ENCODE data around the gene DOCK6.
A peak's percentile ranks its signal among the peaks of the same experiment; 100 is the strongest.

DOCK6 gene

DNA sequence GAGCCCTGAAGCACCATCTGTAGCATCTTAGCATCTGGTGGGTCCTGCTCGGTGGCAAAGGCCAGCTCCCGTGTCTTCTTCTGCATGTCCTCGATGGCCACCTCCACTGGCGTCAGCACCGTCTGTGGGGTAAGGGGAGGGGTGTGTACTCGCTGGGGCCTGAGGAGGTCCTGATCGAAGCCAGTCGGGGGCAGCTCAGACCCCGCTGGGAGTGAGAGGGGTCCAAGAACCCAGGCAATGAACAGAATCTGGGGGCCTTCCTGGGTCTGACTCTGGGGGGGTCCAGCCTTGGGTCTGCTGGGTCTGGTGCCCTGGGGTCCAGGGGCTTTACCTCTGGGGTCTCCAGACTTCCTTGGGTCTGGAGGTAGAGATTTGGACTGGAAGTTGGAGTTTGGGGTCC, 61.4 kb downstream of the DOCK6 start:
- no peak for TF ChIP-seq Cebpa-rat (IDR thresholded peaks at IDR 0.05)
- H3K9me3 ChIP-seq (replicated peaks in 1 of 11): no peaks in the 10 kb centered on the region
- no peak overlapping the region for H3K9ac ChIP-seq
- peaks cover 0 to 9% (median 0%) of the 10 kb centered on the region in 11 experiments; a peak in 2 of 22 replicates for H4K20me1 ChIP-seq
- H3K4me1 ChIP-seq: peaks cover 46 to 74% (median 58%) of the 10 kb centered on the region in 10 experiments
- no peak overlapping the region for H3K4me2 ChIP-seq
- peaks cover 0 to 3% (median 0%) of the 10 kb centered on the region in 11 experiments; a peak in 1 of 22 replicates for H3K27me3 ChIP-seq
- H3K4me3 ChIP-seq: no peak overlapping the region
- H3K36me3 ChIP-seq: no peaks in the 10 kb centered on the region
- H3K27ac ChIP-seq: no peak overlapping the region

DNA sequence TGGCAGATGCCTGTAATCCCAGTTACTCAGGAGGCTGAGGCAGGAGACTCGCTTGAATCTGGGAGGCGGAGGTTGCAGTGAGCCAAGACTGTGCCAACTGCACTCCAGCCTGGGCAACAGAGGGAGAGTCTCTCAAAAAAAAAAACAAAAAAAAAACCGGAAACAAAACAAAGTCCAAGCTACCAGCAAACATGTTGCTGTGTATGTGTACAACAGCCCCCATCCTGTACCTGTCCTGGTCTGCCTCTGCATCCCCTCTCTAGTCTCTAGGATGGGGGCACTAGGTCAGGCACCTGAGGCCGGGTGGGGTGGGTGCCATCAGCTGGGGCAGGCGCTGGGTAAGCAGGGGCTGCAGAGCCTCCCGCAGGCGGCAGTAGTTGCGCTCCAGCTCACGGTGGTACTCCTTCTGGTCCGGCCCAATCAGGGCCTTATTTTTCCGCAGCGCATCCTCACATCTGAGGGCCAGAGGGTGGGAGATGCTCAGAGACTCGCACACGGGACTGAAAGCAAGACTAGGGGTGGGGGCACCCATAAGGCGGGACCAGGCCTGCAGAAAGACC, 62.2 kb downstream of the DOCK6 start:
- Histone ChIP-seq H3K36me3 (no peaks in the 10 kb centered on the region; a peak in 1 of 22 replicates), H3K27ac (no peak overlapping the region)

DNA sequence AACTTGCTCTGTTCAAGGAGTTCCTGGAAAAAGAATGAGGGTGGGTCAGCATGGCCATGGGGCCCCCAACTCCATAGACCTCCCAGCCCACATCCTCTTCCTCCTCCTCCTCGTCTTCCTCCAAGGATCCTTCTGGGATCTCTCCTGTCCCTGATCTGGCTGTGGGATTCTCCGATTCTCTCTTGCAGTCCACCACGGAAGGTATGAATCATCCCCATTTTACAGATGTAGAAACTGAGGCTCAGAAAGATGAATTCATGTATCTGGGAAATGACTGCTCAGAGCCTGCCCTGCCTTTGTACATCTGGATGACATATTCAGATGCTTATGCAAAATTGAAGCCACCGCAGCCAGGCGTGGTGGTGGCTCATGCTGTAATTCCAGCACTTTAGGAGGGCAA, 62.8 kb downstream of the DOCK6 start:
- Histone ChIP-seq H3K27ac (no peak overlapping the region), H3K4me3 (no peak overlapping the region), H3K36me3 (no peaks in the 10 kb centered on the region; a peak in 1 of 22 replicates), H3K4me1 (peaks cover 44 to 74% (median 60%) of the 10 kb centered on the region in 10 experiments), H3K27me3 (no peaks in the 10 kb centered on the region), H3K9ac (no peak overlapping the region; a peak in 1 of 22 replicates), H4K20me1 (peaks cover 0 to 5% (median 0%) of the 10 kb centered on the region in 11 experiments; a peak in 2 of 22 replicates), H3K4me2 (peak overlapping the region in 6 of 11 experiments; percentile 1 to 55 (median 27); a peak in 5 of 22 replicates), H3K9me3 (replicated peaks in 1 of 11) (no peaks in the 10 kb centered on the region)
- TF ChIP-seq Cebpa-rat (IDR thresholded peaks at IDR 0.05): no peak

More for the DNA sequence above, 62.2 kb downstream of the DOCK6 start:
- TF ChIP-seq Cebpa-rat (IDR thresholded peaks at IDR 0.05): no peak
- no peaks in the 10 kb centered on the region for H3K27me3 ChIP-seq
- peaks cover 0 to 9% (median 0%) of the 10 kb centered on the region in 11 experiments; a peak in 2 of 22 replicates for H4K20me1 ChIP-seq
- peaks cover 44 to 74% (median 60%) of the 10 kb centered on the region in 10 experiments for H3K4me1 ChIP-seq
- H3K4me2 ChIP-seq: no peak overlapping the region
- H3K9me3 ChIP-seq (replicated peaks in 1 of 11): no peaks in the 10 kb centered on the region
- H3K9ac ChIP-seq: no peak overlapping the region
- H3K4me3 ChIP-seq: no peak overlapping the region

DNA sequence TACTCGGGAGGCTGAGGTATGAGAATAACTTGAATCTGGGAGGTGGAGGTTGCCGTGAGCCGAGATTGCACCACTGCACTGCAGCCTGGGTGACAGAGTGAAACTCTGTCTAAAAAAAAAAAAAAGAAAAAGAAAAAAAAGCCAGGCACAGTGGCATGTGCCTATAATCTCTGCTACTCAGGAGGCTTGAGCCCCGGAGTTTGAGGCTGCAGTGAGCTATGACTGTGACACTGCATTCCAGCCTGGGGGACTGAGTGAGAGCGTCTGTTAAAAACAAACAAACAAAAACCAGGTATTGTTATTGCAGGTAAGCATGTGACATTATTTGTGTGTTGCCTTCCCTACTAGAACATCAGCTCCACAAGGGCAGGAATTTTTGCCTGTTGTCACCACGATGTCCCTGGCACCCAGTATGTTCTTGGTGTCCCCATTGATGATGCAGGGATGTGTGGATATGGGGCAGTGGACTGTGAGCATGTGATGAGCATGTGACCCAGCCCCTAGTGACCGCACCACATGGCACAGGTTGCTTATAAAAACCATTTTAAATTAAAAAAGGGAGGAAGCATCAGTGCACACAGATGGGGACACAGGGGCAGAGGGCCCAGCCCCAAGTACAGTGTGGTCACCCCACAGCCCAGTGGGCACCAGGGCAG, 63.4 kb downstream of the DOCK6 start:
- Histone ChIP-seq H3K9me3 (replicated peaks in 1 of 11) (no peaks in the 10 kb centered on the region), H4K20me1 (no peaks in the 10 kb centered on the region), H3K4me2 (peak overlapping the region in 8 of 11 experiments; percentile 1 to 96 (median 27); a peak in 9 of 22 replicates), H3K27ac (no peak overlapping the region), H3K4me3 (no peak overlapping the region), H3K27me3 (no peaks in the 10 kb centered on the region), H3K4me1 (peaks cover 44 to 74% (median 60%) of the 10 kb centered on the region in 10 experiments), H3K9ac (peak overlapping the region in 2 of 11 experiments; percentile 2 to 15; a peak in 2 of 22 replicates), H3K36me3 (peaks cover 0 to 6% (median 2%) of the 10 kb centered on the region in 11 experiments; a peak in 14 of 22 replicates)
- no peak for TF ChIP-seq Cebpa-rat (IDR thresholded peaks at IDR 0.05)

DNA sequence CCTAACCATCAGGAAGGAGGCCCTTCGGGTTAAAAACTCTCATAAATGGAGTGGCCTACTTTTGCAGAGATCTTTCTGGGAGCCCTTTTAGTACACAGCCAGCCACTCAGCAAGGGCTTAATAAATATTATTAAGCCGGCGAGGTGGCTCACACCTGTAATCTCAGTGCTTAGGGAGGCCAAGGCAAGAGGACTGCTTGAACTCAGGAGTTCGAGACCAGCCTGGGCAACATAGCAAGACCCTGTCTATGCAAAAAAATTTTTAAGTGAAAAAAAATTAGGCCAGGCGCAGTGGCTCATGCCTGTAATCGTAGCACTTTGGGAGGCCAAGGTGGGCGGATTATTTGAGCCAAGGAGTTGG, 64.2 kb downstream of the DOCK6 start:
- Histone ChIP-seq H4K20me1 (no peaks in the 10 kb centered on the region), H3K4me1 (peaks cover 44 to 74% (median 61%) of the 10 kb centered on the region in 10 experiments), H3K36me3 (peaks cover 7 to 13% (median 9%) of the 10 kb centered on the region in 11 experiments; a peak in 21 of 22 replicates), H3K4me3 (peak overlapping the region in 9 of 10 experiments; percentile 63 to 81 (median 76); a peak in 11 of 20 replicates), H3K9ac (peak overlapping the region in 7 of 11 experiments; percentile 81 to 86 (median 82); a peak in 10 of 22 replicates), H3K4me2 (peak overlapping the region; percentile 55 to 99 (median 96)), H3K27ac (peak overlapping the region in 7 of 11 experiments; percentile 12 to 81 (median 76); a peak in 6 of 22 replicates), H3K27me3 (no peaks in the 10 kb centered on the region), H3K9me3 (replicated peaks in 1 of 11) (no peaks in the 10 kb centered on the region)
- TF ChIP-seq Cebpa-rat (IDR thresholded peaks at IDR 0.05): no peak

DNA sequence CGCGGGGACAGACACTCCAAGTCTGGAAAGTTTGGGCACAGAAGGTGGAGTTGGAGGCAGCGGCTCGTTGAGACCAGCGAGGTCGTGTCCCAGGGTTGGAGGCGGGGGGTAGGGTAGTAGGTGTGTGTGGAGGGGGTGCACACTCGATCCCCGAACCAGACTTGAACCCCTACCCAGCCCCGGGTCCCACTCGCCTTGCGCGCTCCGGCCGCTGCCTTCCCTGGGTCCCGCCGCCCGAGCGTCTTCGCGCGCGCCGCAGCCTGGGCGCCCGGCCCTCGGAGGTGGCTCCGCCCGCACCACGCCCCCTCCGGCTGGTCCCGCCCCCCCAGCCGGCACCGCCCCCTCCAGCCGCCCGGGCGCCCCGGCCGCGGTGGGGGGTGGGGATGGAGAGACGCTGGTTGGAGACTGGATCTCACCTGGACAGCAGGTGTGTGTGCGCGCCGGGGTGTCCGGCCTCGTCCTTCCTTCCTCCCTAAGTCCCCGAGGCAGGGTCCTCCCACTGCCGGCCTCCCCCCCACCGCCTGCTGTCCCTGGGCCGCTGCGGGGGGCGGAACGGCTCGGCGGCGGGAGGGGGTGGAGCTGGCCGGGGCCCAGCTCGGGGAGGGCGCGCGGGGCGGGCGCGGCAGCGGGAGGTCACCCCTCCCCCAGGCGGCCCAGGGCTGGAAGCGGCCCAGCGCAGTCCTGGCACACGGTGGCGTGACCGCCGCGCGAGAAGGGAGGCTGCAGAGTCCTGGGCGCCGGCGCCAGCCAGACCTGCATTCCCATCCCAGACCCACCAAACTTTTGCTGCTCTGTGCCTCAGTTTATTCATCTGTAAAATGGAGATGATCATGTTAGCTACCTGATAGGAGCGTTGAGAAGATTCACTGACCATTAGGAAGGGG, 64.8 kb downstream of the DOCK6 start, which contains the start of gene KANK2:
Gene KANK2, minus strand, starts transcription at position 255 of the 884 bp plus-strand sequence. CDS start 3,034 bp downstream, outside the sequence.
- TF ChIP-seq Cebpa-rat (IDR thresholded peaks at IDR 0.05): no peak
- H3K27ac ChIP-seq: peak within 1 kb of the TSS in 10 of 11 experiments; percentile 60 to 81 (median 74); a peak in 20 of 22 replicates

DNA sequence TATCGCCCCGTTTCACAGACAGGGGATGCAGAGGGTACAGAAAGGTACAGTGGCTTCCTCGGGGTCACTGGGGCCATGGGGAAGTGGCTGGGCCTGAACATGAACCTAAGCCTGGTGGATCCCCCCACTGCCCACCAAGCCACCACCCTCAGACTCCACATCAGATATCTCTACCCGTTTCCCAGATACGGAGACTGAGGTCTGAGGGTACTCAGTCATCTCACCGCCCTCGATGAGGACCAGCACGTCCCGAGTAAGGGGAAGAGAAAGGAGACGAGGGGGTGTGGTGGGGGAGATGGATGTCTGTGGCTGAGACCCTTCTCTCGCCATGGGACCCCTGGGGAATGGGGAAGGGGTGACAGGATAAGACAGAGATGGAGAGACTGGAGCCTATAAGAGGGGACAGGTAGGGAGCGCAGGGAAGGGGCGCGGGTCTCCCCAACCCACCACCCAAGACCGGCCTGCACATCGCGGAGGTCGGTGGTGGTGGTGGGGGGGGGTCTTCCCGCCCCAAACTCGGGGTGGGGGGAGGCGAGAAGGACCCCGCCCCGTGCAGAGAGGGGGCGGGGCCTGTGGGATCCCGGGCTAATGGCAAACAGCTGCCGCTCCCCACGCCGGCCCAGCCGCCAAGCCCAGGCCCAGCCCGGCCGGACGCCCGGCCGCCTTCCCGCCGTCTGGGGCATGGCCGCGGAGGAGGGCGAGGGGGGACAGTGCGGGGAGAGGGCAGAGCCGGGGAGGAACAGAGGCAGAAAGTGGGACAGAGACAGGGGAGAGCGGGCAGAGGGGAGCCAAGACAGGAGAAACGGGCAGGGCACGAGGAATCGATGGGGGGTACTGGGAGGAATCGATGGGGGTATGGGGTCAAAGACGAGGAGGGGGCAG, 65.7 kb downstream of the DOCK6 start:
- Histone ChIP-seq H3K9ac (peak overlapping the region; percentile 76 to 86 (median 82)), H3K27ac (peak overlapping the region in 10 of 11 experiments; percentile 60 to 81 (median 74); a peak in 19 of 22 replicates), H4K20me1 (no peaks in the 10 kb centered on the region; a peak in 1 of 22 replicates), H3K4me3 (peak overlapping the region; percentile 63 to 81 (median 76)), H3K4me1 (peaks cover 52 to 79% (median 66%) of the 10 kb centered on the region in 10 experiments), H3K27me3 (no peaks in the 10 kb centered on the region), H3K36me3 (peaks cover 11 to 26% (median 16%) of the 10 kb centered on the region in 11 experiments; a peak in 21 of 22 replicates), H3K4me2 (peak overlapping the region; percentile 92 to 99 (median 96)), H3K9me3 (replicated peaks in 1 of 11) (peaks cover 0 to 6% (median 0%) of the 10 kb centered on the region in 11 experiments; a peak in 4 of 22 replicates)
- no peak for TF ChIP-seq Cebpa-rat (IDR thresholded peaks at IDR 0.05)

More for the DNA sequence above, 64.8 kb downstream of the DOCK6 start, which contains the start of gene KANK2:
- no peaks in the 10 kb centered on the region; a peak in 1 of 22 replicates for H4K20me1 ChIP-seq
- H3K36me3 ChIP-seq: peaks cover 11 to 18% (median 15%) of the 10 kb centered on the region in 11 experiments; a peak in 21 of 22 replicates
- H3K27me3 ChIP-seq: no peaks in the 10 kb centered on the region
- H3K4me2 ChIP-seq: peak within 1 kb of the TSS; percentile 92 to 99 (median 96)
- H3K9me3 ChIP-seq (replicated peaks in 1 of 11): no peaks in the 10 kb centered on the region
- H3K4me1 ChIP-seq: peaks cover 44 to 74% (median 61%) of the 10 kb centered on the region in 10 experiments
- H3K9ac ChIP-seq: peak within 1 kb of the TSS; percentile 76 to 86 (median 82)
- peak within 1 kb of the TSS; percentile 63 to 81 (median 76) for H3K4me3 ChIP-seq
